HG03469 (cell line): ENCODE results near the gene LEKR1.

Experiments used
- ATAC-seq: cut with Tn5 transposase; IDR thresholded peaks from one replicate; pipeline ENCODE4 v1.9.1; 2021; ENCODE audit warnings: mild to moderate bottlenecking, moderate library complexity, moderate number of reproducible peaks; ENCODE audit not compliant: unreplicated experiment

Gene LEKR1

GRCh38 chr3:157075693-157076420 lies 249.7 kb downstream of the LEKR1 start:
- peak; percentile 43 for ATAC-seq

- ATAC-seq: no peak
Observed at GRCh38 chr3:157077565-157077991, 251.4 kb downstream of the LEKR1 start.

GRCh38 chr3:157078131-157078810 lies 252.1 kb downstream of the LEKR1 start:
- ATAC-seq: no peak

GRCh38 chr3:157078811-157079185 lies 252.6 kb downstream of the LEKR1 start:
- no peak for ATAC-seq

GRCh38 chr3:157079676-157080369 lies 253.7 kb downstream of the LEKR1 start:
- no peak for ATAC-seq

- ATAC-seq: peak; percentile 72
Observed at GRCh38 chr3:157081626-157082210, 255.6 kb downstream of the LEKR1 start.

- ATAC-seq: no peak
Observed at GRCh38 chr3:157082305-157082982, 256.3 kb downstream of the LEKR1 start.

GRCh38 chr3:157083824-157084223 lies 257.7 kb downstream of the LEKR1 start:
- ATAC-seq: no peak

- no peak for ATAC-seq
Observed at GRCh38 chr3:157086060-157086750, 260.1 kb downstream of the LEKR1 start.

- ATAC-seq: no peak
Observed at GRCh38 chr3:157086775-157087174, 260.6 kb downstream of the LEKR1 start.

GRCh38 chr3:157087373-157087772 lies 261.2 kb downstream of the LEKR1 start:
- no peak for ATAC-seq

- no peak for ATAC-seq
Observed at GRCh38 chr3:157087780-157088600, 261.8 kb downstream of the LEKR1 start.

- peak; percentile 48 for ATAC-seq
Observed at GRCh38 chr3:157088601-157089454, 262.7 kb downstream of the LEKR1 start.

- peak; percentile 3 for ATAC-seq
Observed at GRCh38 chr3:157089455-157090221, 263.5 kb downstream of the LEKR1 start.

- ATAC-seq: no peak
Observed at GRCh38 chr3:157091083-157091833, 265.1 kb downstream of the LEKR1 start.

GRCh38 chr3:157092230-157092629 lies 266.1 kb downstream of the LEKR1 start:
- ATAC-seq: no peak

GRCh38 chr3:157093096-157093495 lies 266.9 kb downstream of the LEKR1 start:
- peak; percentile 13 for ATAC-seq
